Activated T-helper 17 cell treated with anti-CD3 and anti-CD28 coated beads, Interleukin-2, amount 50 U/mL, for 72 hours (primary cell): Measurements from ENCODE around the gene NHEJ1. TPM values are rescaled to one million over a fixed set of nuclear protein-coding genes. Genes with fewer than 3 reads are reported as not detected.

Source experiments
- ATAC-seq: fragments of 150-1000 bp; cut with Tn5 transposase; replicated peaks from 2 replicates; pipeline ENCODE4 v1.10.0; 2021; ENCODE audit warnings: mild to moderate bottlenecking, moderate library complexity
- H3K27ac Mint-ChIP-seq: one replicate; pipeline ENCODE4 v1.8.0; 2022; ENCODE audit warnings: mixed read lengths
- H3K27me3 Mint-ChIP-seq: one replicate; pipeline ENCODE4 v1.8.0; 2022; ENCODE audit warnings: mixed read lengths
- H3K36me3 Mint-ChIP-seq: one replicate; pipeline ENCODE4 v1.8.0; 2022; ENCODE audit warnings: low read depth, mild to moderate bottlenecking, mixed read lengths
- H3K4me1 Mint-ChIP-seq: one replicate; pipeline ENCODE4 v1.8.0; 2022; ENCODE audit warnings: mixed read lengths
- H3K4me3 Mint-ChIP-seq: one replicate; pipeline ENCODE4 v1.8.0; 2022; ENCODE audit warnings: mild to moderate bottlenecking, mixed read lengths
- H3K9me3 Mint-ChIP-seq: one replicate; pipeline ENCODE4 v1.8.0; 2022; ENCODE audit warnings: mixed read lengths
- total RNA-seq, 2 donors: library from RNA; stranded (reverse); gene quantifications; one replicate each; pipeline ENCODE4 v1.2.3, GENCODE V29; 2022

The NHEJ1 gene
- total RNA-seq, 2 donors from 2014 or later: 24.1 to 26.6 TPM

- Mint-ChIP-seq H3K27me3 (no peaks in the 10 kb centered on the region), H3K27ac (no peak overlapping the region), H3K36me3 (peaks cover 7% of the 10 kb centered on the region), H3K4me3 (no peak overlapping the region), H3K9me3 (no peaks in the 10 kb centered on the region), H3K4me1 (peaks cover 3% of the 10 kb centered on the region)
- ATAC-seq: no peak
Observed at GRCh38 chr2:219082332-219082958, 78.2 kb downstream of the NHEJ1 start.

- ATAC-seq: no peak
- no peaks in the 10 kb centered on the region for H3K27me3 Mint-ChIP-seq
- no peak overlapping the region for H3K4me3 Mint-ChIP-seq
- H3K4me1 Mint-ChIP-seq: no peaks in the 10 kb centered on the region
- peaks cover 14% of the 10 kb centered on the region for H3K36me3 Mint-ChIP-seq
- no peaks in the 10 kb centered on the region for H3K9me3 Mint-ChIP-seq
- H3K27ac Mint-ChIP-seq: no peak overlapping the region
Observed at GRCh38 chr2:219081701-219082331, 78.8 kb downstream of the NHEJ1 start.

- Mint-ChIP-seq H3K36me3 (peaks cover 21% of the 10 kb centered on the region), H3K4me3 (no peak overlapping the region), H3K4me1 (no peaks in the 10 kb centered on the region), H3K9me3 (no peaks in the 10 kb centered on the region), H3K27ac (no peak overlapping the region), H3K27me3 (no peaks in the 10 kb centered on the region)
- no peak for ATAC-seq
Observed at GRCh38 chr2:219081096-219081495, 79.5 kb downstream of the NHEJ1 start.

GRCh38 chr2:219079417-219079816 is 81.2 kb downstream of the NHEJ1 start:
- H3K4me1 Mint-ChIP-seq: no peaks in the 10 kb centered on the region
- peaks cover 38% of the 10 kb centered on the region for H3K36me3 Mint-ChIP-seq
- H3K27me3 Mint-ChIP-seq: no peaks in the 10 kb centered on the region
- H3K27ac Mint-ChIP-seq: no peak overlapping the region
- ATAC-seq: no peak
- H3K4me3 Mint-ChIP-seq: no peak overlapping the region
- no peaks in the 10 kb centered on the region for H3K9me3 Mint-ChIP-seq

GRCh38 chr2:219078951-219079350 is 81.7 kb downstream of the NHEJ1 start:
- H3K27ac Mint-ChIP-seq: no peak overlapping the region
- no peaks in the 10 kb centered on the region for H3K27me3 Mint-ChIP-seq
- H3K4me3 Mint-ChIP-seq: no peak overlapping the region
- H3K4me1 Mint-ChIP-seq: no peaks in the 10 kb centered on the region
- H3K36me3 Mint-ChIP-seq: peaks cover 42% of the 10 kb centered on the region
- ATAC-seq: no peak
- H3K9me3 Mint-ChIP-seq: no peaks in the 10 kb centered on the region

- ATAC-seq: no peak
- no peak overlapping the region for H3K4me3 Mint-ChIP-seq
- H3K27me3 Mint-ChIP-seq: no peaks in the 10 kb centered on the region
- H3K27ac Mint-ChIP-seq: no peak overlapping the region
- no peaks in the 10 kb centered on the region for H3K4me1 Mint-ChIP-seq
- H3K9me3 Mint-ChIP-seq: no peaks in the 10 kb centered on the region
- H3K36me3 Mint-ChIP-seq: peaks cover 43% of the 10 kb centered on the region
Observed at GRCh38 chr2:219078126-219078525, 82.5 kb downstream of the NHEJ1 start.

DNA sequence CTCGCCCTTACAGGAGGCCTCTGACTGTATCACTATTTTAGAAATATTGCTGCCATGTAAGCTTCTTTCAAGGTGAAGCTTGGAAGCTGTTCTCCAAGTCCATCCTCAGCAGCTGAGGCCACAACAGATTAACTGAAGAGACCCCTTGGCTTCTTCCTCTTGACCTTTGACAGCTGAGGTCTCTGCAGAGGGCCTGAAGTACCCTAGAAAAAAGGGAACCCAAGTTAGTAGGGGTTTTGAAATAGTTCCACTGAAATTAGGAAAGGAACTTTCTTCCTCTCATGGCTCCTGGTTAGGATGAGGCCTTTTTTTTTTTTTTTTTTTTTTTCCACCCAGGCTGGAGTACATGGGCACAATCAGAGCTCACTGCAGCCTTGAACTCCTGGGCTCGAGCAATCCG is 84.4 kb downstream of the NHEJ1 start:
- Mint-ChIP-seq H3K4me3 (no peak overlapping the region), H3K9me3 (no peaks in the 10 kb centered on the region), H3K4me1 (no peaks in the 10 kb centered on the region)

DNA sequence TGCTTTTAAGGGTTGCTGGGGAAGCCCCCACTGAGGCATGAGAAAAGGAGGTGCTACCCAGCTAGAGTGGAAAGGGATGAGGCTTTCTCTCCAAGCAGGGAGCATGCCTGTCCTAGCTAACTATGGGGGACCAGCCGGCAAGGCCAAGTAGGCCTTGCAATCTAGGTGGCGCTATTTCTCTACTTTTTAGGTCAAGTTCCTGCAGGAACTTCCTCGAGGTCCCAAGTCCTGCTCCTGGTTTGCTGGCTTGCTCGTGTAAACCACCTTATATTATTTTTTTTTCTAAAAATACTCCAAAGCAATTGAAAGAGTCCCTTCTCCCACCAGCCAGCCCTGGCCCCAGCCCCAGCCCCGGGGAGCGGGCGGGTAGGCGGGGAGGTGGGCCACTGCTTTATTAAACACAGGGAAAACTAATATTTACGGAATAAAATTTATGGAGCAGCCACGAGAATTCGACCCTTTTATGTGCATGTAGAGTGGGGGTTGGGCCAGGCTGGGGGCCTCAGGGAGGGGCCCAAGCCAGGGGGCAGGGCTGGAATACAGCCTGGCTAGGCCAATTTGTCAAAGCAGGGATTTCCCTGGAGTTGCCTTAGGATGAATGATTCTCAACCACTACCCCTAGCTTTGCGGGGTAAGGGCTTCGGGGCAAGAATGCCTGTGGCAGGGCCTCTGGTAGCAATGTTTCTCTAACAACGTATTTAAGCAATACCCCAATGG is 87.0 kb downstream of the NHEJ1 start:
- Mint-ChIP-seq H3K27me3 (no peaks in the 10 kb centered on the region), H3K4me1 (no peaks in the 10 kb centered on the region), H3K4me3 (no peak overlapping the region), H3K36me3 (peaks cover 43% of the 10 kb centered on the region), H3K9me3 (no peaks in the 10 kb centered on the region), H3K27ac (no peak overlapping the region)
- ATAC-seq: no peak

More for the DNA sequence above, 84.4 kb downstream of the NHEJ1 start:
- no peak overlapping the region for H3K27ac Mint-ChIP-seq
- no peak for ATAC-seq
- H3K27me3 Mint-ChIP-seq: no peaks in the 10 kb centered on the region
- peaks cover 43% of the 10 kb centered on the region for H3K36me3 Mint-ChIP-seq

- Mint-ChIP-seq H3K27me3 (no peaks in the 10 kb centered on the region), H3K4me3 (no peak overlapping the region), H3K9me3 (no peaks in the 10 kb centered on the region), H3K4me1 (no peaks in the 10 kb centered on the region), H3K27ac (no peak overlapping the region), H3K36me3 (peaks cover 36% of the 10 kb centered on the region)
- no peak for ATAC-seq
Observed at GRCh38 chr2:219072741-219073250, 87.8 kb downstream of the NHEJ1 start.

GRCh38 chr2:219071131-219071816 is 89.3 kb downstream of the NHEJ1 start:
- ATAC-seq: no peak
- Mint-ChIP-seq H3K27me3 (no peaks in the 10 kb centered on the region), H3K4me3 (no peak overlapping the region), H3K27ac (peak overlapping the region; percentile 56), H3K4me1 (no peaks in the 10 kb centered on the region), H3K36me3 (peaks cover 24% of the 10 kb centered on the region), H3K9me3 (no peaks in the 10 kb centered on the region)

- peaks cover 27% of the 10 kb centered on the region for H3K27me3 Mint-ChIP-seq
- no peaks in the 10 kb centered on the region for H3K4me1 Mint-ChIP-seq
- no peak overlapping the region for H3K27ac Mint-ChIP-seq
- no peaks in the 10 kb centered on the region for H3K9me3 Mint-ChIP-seq
- no peaks in the 10 kb centered on the region for H3K36me3 Mint-ChIP-seq
- H3K4me3 Mint-ChIP-seq: no peak overlapping the region
- ATAC-seq: no peak
Observed at GRCh38 chr2:219065484-219065883, 95.1 kb downstream of the NHEJ1 start.

GRCh38 chr2:219062081-219062480 is 98.5 kb downstream of the NHEJ1 start:
- ATAC-seq: no peak
- Mint-ChIP-seq H3K4me3 (no peak overlapping the region), H3K27ac (no peak overlapping the region), H3K4me1 (peaks cover 3% of the 10 kb centered on the region), H3K36me3 (no peaks in the 10 kb centered on the region), H3K27me3 (peaks cover 42% of the 10 kb centered on the region), H3K9me3 (no peaks in the 10 kb centered on the region)

DNA sequence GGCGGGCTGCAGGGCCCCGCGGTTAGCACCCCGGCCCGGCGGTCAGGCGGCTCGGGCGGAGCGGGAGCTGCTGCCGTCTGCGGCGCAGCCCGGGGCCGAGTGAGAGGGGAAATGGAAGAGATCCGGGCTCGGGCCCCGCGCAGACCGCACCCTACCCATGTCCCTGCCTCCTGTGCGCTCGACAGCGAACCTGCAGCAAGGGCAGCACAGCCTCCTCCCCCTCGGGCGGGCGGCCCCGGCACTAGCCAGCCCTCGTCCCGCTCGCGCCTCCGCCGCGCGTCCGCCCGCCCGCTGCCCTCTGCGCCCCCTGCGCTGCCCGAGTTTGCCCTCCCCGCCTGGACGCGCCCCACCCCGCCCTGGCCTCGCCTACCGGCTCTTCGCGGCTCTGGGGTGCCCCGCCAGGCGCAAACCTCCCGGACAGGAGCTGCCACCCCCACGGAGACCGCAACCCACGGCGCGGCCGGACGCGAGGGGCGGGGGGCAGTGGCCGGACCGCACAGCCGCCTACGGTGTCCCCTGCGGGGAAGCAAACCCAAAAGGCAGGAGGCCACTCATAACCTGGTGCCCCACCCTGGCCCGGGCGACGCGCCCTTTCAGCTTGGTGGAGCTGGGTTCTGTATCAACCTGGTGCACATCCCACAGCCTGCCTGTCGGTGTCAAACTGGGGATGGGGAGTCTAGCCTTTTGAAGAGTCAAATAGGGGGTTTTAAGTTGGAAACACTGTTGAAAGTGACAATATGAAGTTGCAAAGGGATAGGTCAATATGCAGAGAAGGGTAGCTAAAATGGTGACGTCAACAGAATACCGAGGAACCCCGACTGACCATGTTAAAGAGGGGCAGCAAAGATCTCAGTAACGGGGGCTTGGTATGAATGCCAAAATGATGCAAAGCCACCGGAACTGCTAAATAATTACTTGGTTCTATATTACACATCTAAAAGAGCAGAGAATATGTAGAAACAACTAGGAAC is 99.5 kb downstream of the NHEJ1 start, which contains the start of gene IHH:
Gene IHH (minus strand): TSS at position 101 of the 971 bp plus-strand sequence. CDS start 454 bp downstream, outside the sequence.
- Mint-ChIP-seq H3K9me3 (no peaks in the 10 kb centered on the region), H3K27ac (no peak within 1 kb of the TSS), H3K4me3 (peak within 1 kb of the TSS; percentile 31), H3K27me3 (peaks cover 48% of the 10 kb centered on the region), H3K4me1 (peaks cover 3% of the 10 kb centered on the region), H3K36me3 (no peaks in the 10 kb centered on the region)
- ATAC-seq: no peak
